ENCODE data around the gene COTL1.

Gene COTL1

GRCh38 chr16:84547546-84548061 is 70.3 kb downstream of the COTL1 start:
- no peak for DNase-seq

DNA sequence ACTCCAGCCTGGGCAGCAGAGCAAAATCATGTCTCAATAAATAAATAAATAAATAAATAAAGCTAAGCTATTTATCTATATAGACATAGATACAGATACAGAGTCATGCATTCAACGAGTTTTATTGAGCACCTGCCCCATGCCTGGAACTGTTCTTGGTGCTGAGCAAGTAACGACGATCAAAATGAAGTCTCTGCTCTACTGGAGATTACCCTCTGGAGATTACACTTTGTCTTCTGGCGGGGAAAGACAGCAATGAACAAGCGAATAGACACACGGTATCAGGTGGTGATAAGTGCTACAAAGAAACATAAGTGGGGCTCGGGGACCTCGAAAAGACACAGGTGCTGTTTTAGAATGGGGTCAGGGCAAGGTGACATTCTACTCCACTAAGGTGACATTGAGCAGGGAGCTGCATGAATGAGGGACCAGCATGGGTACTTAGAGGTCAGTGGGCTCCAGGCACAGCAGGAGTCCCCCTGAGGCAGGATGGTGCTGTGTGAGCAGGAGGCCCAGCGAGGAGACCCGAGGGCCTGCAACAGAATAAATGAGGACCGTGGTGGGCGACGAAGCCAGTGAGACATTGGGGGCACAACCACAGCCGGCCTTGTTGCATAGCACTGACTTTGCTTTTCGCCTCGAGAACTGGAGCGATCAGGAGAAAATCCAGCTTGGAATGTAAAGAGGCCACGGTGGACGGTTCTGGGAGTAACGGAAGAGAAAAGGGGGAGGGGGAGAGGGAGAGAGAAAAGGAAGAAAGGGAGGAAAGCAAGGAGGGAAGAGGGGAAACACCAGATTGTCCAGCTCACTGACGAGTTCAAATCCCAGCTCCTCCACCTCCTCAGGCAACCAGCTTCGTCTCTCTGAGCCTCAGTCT is 71.0 kb downstream of the COTL1 start:
- no peak for DNase-seq

DNA sequence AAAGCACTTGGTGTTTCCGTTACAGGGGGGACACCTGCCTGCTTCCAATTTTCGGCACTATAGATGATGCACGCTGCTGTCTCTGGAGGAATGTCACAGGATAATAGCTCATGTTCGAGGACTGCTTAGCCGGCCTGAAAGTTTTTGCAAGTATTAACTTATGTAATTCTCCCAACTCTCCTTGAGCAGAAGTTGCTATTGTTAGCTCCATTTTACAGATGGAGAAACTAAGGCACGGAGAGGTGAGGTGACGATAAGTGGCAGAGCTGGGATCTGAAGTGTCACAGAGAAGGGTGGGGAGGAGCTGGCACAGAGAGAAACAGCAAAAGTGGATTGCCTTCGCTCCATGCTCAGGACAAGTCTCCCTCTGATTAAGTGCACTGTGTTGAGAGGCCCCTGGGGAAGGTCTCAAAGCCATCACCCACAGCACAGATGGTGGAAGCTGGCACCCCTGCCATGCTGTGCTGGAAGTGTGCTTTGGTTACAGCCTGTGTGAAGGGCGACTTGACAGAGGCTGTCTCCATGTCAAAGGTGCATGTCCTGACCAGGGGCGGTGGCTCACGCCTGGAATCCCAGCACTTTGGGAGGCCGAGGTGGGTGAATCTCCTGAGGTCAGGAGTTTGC is 72.7 kb downstream of the COTL1 start:
- no peak for DNase-seq

DNA sequence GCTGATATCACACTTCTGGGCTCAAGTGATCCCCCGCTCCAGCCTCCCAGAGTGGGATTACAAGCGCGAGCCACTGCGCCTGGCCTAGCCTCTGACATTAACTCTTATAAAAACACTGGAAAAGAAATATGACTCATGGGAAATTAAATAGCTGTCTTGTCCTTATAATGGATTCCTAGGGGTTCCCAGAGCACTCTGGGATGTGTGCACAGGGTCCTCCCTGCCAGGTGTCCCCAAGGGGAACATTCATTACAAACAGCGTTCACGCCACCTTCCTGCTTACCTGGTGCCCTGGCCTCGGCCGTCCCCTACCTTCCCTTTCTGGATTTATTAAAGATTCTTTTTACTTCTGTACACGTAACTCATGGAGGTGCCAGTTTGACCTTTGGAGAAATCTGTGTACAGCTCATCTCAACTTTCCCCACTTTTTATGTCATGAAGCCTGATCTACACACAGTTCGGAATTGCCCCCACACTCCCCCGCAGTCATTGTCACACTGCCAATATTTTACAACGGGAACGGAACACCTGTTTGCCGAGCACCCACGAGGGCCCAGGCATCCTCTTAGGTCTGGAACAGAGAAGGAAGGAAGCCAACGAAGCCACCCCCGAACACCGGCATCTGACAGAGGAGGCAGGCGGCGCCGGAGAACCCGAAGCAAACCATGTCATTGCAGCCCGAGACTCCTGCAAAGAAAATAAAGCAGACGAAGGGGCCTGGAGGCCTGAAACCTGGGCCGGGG is 73.7 kb downstream of the COTL1 start:
- no peak for DNase-seq

DNA sequence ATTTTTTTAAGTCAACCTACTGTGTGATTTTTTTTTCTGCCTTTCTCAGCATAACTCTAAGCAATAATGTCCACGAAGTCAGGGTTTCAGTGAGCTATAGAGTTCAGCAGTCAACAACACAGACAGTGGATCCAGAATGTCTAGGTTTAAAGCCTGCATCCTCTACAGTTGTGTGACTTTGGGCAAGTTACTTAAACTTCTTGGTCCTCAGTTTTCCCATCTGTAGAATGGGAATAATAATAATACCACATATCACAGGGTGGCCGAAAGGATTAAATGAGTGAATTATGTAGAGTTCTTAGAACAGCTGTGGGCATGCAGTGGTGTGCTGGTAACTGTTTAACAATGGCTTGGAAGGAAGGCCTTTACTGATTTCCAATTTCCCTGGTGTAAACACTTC is 74.6 kb downstream of the COTL1 start:
- DNase-seq, result no peak

DNA sequence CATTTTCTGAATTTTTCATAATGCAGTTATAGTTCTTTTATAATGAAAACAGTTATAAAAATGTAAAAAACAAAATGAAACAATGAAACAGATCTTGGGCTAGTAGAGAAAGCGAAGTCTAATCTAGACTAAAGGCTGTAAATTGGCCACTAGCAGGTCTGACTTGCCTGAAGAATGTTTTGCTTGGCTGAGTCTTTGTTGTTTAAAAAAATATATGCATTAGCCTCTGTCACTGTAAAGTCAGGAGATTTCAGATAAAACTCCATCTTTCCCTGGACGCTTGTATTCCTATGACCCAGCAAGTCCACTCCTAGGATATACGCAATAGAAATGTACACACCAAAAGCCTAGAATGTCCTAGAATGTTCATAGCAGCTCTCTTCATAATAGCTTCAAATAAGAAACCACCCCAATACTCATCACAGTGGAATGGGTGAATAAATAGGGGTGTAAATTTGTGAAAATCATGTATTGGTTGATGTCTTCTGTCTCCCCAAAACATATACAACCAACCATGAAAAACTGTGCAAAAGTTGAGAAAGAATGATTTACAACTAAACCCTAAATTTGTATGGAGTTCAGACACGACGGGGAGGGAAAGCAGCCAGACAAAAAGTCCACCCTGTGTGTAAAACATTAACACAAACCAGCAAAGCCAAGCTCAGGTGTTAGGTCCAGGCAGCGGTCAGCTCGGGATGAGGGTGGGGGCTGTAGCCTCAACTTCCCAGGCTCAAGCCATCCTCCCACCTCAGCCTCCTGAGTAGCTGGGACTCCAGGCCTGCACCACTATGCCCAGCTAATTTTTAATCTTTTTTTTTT is 75.7 kb downstream of the COTL1 start:
- no peak for DNase-seq

- DNase-seq, result no peak
Observed at GRCh38 chr16:84540194-84540593, 77.7 kb downstream of the COTL1 start.

DNA sequence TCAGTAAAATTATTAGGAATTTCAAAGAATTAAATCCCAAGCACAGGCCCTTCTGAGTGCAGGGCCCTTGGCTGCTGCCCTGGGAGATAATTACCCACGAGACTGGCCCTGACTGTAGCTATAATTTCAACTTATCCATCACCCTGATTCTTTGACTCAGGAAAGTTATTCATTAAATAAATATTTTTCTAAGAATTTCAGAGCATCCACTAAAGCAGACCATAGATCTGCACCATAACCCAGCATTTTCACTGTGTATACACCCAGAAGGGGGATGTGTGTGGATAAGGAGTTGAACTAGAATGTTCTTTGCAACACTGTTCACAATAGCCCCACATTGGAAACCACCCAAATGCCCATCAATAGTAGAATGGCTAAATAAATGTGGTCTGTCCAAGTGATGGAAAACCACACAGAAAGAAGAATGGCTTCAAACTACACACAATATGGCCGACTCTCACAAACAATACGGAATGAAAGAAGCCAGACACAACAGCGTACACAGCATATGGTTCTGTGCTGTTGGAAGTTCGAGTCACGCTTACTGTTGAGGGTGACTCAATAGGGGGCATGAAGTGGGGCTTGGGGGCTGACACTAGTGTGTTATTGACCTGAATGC is 79.5 kb downstream of the COTL1 start:
- DNase-seq, result no peak

DNA sequence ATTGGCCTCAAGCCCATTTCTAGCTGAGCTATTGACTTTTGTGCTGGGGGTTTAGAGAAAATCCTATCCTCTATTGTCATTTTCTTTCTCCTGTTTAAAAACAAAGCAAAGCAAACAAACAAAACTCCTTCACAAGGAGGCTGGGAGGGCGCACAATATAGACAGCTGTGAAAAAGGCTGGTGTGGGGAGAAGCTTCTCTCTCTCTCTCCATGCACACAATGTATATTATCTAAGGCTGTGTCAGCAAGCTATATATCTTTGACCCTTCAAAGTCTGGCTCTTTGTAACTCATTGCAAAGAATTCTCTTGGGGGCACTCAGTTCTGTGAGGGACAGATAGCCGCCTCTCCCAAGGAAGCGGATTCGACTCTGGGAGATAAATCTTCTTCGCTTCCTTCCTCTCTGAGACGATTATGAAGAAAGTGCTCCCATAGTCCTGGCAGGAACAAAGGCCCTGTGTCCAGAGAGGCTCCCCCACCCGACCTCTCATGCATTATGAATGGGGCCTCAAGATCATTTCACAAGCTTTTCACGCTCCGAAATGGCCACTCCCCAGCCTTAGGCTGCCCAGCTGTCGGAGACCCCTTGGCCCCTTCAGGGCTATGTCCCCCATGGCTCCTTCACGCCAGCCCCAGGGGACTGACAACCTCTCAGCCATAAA is 80.3 kb downstream of the COTL1 start:
- no peak for DNase-seq

DNA sequence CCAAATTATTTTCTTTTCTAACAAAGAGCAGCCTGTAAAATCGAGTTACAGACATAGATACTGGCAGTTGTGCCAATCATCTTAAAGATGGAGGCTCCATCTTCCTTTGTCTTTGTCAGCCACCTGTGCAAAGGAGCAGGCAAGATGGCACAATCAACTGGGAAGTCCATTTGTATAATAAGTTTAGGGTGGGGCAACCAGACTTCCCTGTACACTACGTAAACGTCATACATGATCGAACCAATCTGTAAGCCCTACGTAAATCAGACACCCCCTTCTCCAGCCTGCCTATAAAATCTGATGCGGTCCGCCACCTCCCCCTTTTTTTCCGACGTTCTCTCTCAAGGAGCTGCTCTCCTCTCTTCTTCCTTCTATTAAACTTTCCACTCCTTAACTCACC is 82.0 kb downstream of the COTL1 start:
- DNase-seq, result no peak

DNA sequence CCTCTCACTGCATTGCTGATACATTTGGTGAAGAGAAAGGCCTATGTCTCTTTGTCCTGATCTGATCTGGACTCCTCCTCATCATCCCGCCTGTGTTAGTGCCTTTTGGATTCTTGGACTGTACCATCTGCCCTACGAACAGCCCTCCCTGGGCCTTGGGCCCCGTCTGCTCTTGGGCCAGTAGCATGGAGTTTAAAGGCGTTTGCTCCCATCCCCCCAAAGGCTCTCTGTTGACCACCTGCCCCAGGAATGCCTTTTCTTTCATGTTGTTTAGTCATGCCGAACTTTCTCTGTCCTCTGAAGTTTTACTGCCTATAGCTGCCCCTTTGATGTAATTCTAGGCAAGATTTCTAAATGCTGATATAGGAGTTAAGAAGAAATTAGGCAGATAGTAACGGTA is 82.5 kb downstream of the COTL1 start:
- no peak for DNase-seq

DNA sequence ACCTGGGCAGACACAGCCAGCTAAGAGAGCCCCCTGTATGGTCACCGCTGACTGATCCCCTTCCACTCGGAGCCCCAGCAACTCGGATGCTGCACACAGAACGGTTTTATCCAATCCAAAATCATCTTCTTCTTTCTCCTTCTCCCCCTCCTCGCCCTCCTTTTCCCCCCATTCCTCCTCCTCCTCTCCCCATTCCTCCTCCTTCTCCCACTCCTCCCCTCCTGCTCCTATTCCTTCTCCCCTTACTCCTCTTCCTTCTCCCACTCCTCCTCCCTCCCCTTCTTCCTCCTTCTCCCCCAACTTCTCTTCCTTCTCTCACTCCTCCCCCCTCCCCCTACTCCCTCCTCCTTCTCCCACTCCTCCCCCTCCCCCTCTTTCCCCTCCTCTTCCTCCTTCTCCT is 83.1 kb downstream of the COTL1 start:
- no peak for DNase-seq

DNA sequence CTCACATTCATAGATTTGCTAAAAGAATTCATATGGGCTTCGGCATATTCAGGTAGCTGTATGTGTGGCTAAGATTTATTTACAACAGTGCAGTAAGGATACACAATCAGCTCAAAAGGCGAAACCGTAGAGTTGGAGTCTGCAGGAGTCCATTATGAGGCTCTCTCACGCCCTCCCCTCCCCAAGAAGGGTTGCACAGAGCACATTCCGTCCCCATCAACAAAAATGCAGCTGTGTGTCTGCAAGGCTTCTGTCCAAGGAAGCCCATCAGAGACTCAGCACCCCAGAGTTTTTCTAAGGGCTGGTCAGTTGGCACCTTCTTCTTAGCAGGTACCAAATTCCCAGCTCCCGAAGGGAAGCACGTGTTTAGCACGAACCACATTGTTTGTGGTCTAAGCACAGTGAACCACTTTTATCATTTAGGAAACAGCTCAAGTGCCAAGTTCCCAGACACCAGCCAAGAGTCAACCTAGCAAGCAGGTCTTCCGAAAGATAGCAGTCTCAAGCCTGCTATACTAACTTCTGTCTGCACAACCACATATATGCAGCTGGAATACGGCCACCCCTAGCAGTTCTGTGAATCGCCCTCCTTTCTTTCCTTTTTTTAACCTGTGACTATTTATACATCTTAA is 84.9 kb downstream of the COTL1 start:
- no peak for DNase-seq

DNA sequence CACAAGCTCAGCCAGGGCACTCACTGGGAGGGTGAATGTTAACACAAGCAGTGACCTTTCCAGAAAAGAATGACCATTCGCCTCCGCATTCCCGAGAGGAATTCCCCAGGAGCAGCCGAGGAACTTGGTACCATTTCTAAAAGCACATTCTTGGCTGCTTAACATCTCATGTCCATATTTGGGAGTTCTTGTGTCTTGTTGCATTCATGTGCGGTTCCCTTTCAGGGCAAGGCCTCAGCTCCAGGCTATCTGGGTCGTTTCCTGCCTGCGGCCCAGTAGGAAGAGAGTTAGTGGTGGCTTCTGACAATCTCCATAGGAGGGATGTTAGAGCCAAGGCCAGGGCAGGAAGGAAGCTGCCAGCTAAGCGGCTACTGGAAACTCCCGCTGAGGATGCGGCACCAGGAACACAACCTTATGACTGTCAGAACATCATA is 85.6 kb downstream of the COTL1 start:
- DNase-seq, result no peak

DNA sequence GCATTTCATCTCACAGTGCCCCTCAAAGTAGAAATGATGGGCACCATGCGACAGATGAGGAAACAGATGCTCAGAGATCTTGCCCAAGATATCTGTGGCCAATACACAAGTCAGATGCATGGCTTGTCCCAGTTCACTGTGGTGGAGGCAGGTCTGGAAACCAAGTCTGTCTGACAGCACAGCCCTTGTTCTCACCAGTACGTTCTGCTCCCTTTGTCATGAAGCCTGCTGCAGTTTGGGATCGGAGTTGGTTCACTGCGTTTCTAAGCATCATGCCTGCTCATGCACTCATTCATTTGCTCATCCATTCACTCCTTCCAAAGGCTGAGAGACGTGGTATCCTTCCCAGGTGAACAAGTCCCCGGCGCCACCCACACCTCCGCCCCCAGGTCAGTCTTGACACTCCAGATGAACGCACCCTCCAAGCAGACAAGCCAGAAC is 86.2 kb downstream of the COTL1 start:
- no peak for DNase-seq

DNA sequence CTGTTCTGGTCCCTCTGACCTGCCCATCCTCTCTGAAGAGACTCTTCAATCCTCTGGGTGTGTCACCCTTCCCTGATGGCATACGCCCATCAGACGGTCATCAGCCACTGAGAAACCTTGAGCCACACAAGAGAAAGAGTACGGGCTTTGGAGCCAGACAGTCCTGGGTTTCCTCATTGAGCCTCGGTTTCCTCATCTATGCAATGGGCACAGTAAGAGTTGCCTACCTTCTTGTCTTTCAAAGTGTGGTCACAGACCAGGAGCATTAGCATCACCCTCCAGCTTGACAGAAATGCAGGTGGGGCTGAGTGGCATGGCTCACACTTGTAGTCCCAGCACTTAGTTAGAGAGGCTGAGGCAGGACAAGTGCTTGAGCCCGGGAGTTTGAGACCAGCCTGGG is 87.3 kb downstream of the COTL1 start:
- no peak for DNase-seq

DNA sequence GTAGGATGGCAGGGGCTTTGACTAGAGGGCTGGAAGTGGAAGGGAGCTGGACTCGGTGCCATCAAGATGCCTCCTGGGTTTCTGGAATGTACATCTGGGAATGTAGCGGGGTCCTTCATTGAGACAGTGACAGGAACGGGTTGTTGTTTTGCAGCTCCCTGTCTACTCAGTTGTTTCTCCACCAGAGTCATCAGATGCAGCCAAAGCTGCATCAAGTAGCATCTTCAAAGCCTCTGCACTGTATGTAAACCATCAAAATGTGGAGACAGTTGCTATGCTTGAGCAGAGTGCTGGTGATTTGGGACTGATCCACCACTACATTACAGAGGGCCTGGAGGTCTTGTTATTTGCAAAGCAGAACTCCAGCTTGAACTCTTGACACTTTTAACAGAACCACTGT is 88.3 kb downstream of the COTL1 start:
- no peak for DNase-seq

- no peak for DNase-seq
Observed at GRCh38 chr16:84528322-84528721, 89.6 kb downstream of the COTL1 start.

DNA sequence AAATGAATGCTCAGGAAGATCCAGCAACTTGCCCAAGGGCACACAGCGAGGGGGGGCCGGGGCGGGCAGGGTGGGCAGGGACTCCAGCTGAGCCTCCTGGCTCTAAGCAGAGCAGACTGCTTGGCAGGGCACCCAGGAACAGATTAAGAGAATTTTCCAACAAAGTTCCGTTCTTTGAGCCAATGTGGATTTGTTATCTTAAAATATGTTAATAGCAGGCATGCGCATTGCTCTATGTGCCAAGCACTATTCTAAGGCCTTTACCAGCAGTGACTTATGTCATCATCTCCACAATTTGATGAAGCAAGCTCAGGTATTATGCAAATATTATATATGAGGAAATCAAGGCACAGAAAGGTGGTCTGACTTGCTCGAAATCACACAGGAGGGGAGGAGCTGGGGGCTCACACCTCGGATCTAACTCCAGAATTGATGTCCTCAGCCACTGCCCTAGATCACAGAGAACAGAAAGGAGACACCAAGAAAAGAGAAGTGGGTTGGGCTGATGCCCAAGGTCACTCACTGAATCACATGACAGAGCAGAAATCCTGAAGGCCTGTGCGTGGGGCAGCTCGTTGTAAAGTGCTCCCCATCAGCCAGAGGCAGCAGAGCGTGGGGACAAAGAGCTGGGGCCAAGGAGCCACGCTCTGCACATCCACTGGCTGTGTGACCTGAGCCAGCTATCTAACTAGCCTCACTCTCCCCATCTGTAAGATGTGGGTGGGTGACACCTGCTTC is 90.2 kb downstream of the COTL1 start:
- DNase-seq, result no peak
